Right lung (tissue), 5 donors: ENCODE results near the gene TAF6L. TPM values are rescaled to one million over a fixed set of nuclear protein-coding genes. Genes with fewer than 3 reads are reported as not detected.
A peak's percentile ranks its signal among the peaks of the same experiment; 100 is the strongest.
"Not testable (repeated sequence)": the region's sequence is repeated elsewhere in the genome, so short reads cannot be mapped to it uniquely, and the experiment has no call there.

Experiments used
- DNase-seq, 2 donors: peaks; one replicate each; pipeline ENCODE4 v3.0.0-alpha.2; 2013
- polyA plus RNA-seq, 5 donors: library from polyadenylated mRNA; unstranded; fragments of 120-200 nt; gene quantifications; one replicate each; pipeline versions ENCODE4 v1.2.1 to v1.2.3, GENCODE V29; 2013; ENCODE audit warnings: inconsistent platforms in 1 of 5, low replicate concordance in 1 of 5; ENCODE audit not compliant: insufficient read length in 5 of 5, insufficient read depth in 1 of 5

TAF6L gene
- polyA plus RNA-seq, 5 donors: 23.5 to 30.7 (median 25.7) TPM

- DNase-seq: peak; percentile 36 to 50
These were observed 33.3 kb downstream of the TAF6L start for GRCh38 chr11:62804310-62805075.

GRCh38 chr11:62805076-62805892 lies 34.1 kb downstream of the TAF6L start, which contains the start of gene NXF1:
TSS of gene NXF1 (minus strand) at chr11:62805440. CDS start at chr11:62805356, 84 bp downstream.
- peak; percentile 98 for DNase-seq

- DNase-seq: peak in 1 of 2 donors; percentile 7
These were observed 34.8 kb downstream of the TAF6L start for GRCh38 chr11:62805961-62806441.

- DNase-seq: peak in 1 of 2 donors; percentile 5
These were observed 35.5 kb downstream of the TAF6L start for GRCh38 chr11:62806611-62807121.

- no peak for DNase-seq
These were observed 39.6 kb downstream of the TAF6L start for GRCh38 chr11:62810748-62811147.

- no peak for DNase-seq
These were observed 40.5 kb downstream of the TAF6L start for GRCh38 chr11:62811659-62812058.

GRCh38 chr11:62816557-62816956 lies 45.4 kb downstream of the TAF6L start:
- DNase-seq: no peak

GRCh38 chr11:62817129-62817528 lies 45.9 kb downstream of the TAF6L start:
- no peak for DNase-seq

GRCh38 chr11:62823677-62824076 lies 52.5 kb downstream of the TAF6L start:
- no peak for DNase-seq

GRCh38 chr11:62828130-62828529 lies 56.9 kb downstream of the TAF6L start:
- DNase-seq: not testable (repeated sequence)

- no peak for DNase-seq
These were observed 59.8 kb downstream of the TAF6L start for GRCh38 chr11:62830904-62831519.

- DNase-seq: peak; percentile 99
These were observed 60.5 kb downstream of the TAF6L start, which contains the start of gene STX5 for GRCh38 chr11:62831520-62832335. TSS of gene STX5 (minus strand) at chr11:62832051. CDS start at chr11:62831243, 808 bp downstream.

GRCh38 chr11:62832336-62833234 lies 61.4 kb downstream of the TAF6L start, which contains the start of gene TEX54:
TSS of gene TEX54 (minus strand) at chr11:62832841.
- DNase-seq: no peak

GRCh38 chr11:62835336-62835735 lies 64.1 kb downstream of the TAF6L start:
- no peak for DNase-seq

Other genes with a start within 250 kb of the TAF6L start
- gene AHNAK, start 224.6 kb upstream of the TAF6L start, polyA plus RNA-seq: 100 to 1,000 TPM; 154 to 240 (median 173) TPM
- 1,000 to 10,000 TPM; 2,119 to 2,744 (median 2,318) TPM for gene EEF1G, start 197.5 kb upstream of the TAF6L start, polyA plus RNA-seq
- gene TUT1, start 179.9 kb upstream of the TAF6L start, polyA plus RNA-seq: 10 to 100 TPM; 22.4 to 26.3 (median 25.0) TPM
- gene MTA2, start 169.5 kb upstream of the TAF6L start, polyA plus RNA-seq: 100 to 1,000 TPM in 1 of 5 donors, 10 to 100 TPM in 4; 88.1 to 103 (median 95.4) TPM
- 10 to 100 TPM; 32.6 to 57.4 (median 49.5) TPM for gene EML3, start 158.6 kb upstream of the TAF6L start, polyA plus RNA-seq
- 1 to 10 TPM; 3.3 to 7.5 (median 4.8) TPM for gene ROM1, start 158.1 kb upstream of the TAF6L start, polyA plus RNA-seq
- gene B3GAT3, start 149.4 kb upstream of the TAF6L start, polyA plus RNA-seq: 10 to 100 TPM; 17.4 to 39.9 (median 26.4) TPM
- 100 to 1,000 TPM; 288 to 339 (median 312) TPM for gene GANAB, start 124.8 kb upstream of the TAF6L start, polyA plus RNA-seq
- gene INTS5, start 118.1 kb upstream of the TAF6L start, polyA plus RNA-seq: 10 to 100 TPM; 12.0 to 19.6 (median 14.3) TPM
- gene C11orf98, start 106.2 kb upstream of the TAF6L start, polyA plus RNA-seq: 10 to 100 TPM; 45.9 to 64.1 (median 52.8) TPM
- 1 to 10 TPM; 4.8 to 9.0 (median 7.1) TPM for gene CSKMT, start 106.1 kb upstream of the TAF6L start, polyA plus RNA-seq
- 10 to 100 TPM in 1 of 5 donors, 1 to 10 TPM in 4; 5.0 to 10.8 (median 6.7) TPM for gene UQCC3, start 99.7 kb upstream of the TAF6L start, polyA plus RNA-seq
- gene LBHD1, start 99.1 kb upstream of the TAF6L start, polyA plus RNA-seq: 1 to 10 TPM; 4.9 to 9.5 (median 8.8) TPM
- gene UBXN1, start 92.3 kb upstream of the TAF6L start, polyA plus RNA-seq: 100 to 1,000 TPM; 132 to 176 (median 145) TPM
- gene LRRN4CL, start 81.9 kb upstream of the TAF6L start, polyA plus RNA-seq: 1 to 10 TPM in 1 of 5 donors, under 1 TPM in 4; 0.37 to 1.3 (median 0.55) TPM
- gene BSCL2, start 64.0 kb upstream of the TAF6L start, polyA plus RNA-seq: 10 to 100 TPM; 38.0 to 50.3 (median 45.9) TPM
- 1 to 10 TPM in 4 of 5 donors, under 1 TPM in 1; 0.73 to 1.7 (median 1.5) TPM for gene GNG3, start 63.7 kb upstream of the TAF6L start, polyA plus RNA-seq
- gene HNRNPUL2, start 43.9 kb upstream of the TAF6L start, polyA plus RNA-seq: 10 to 100 TPM; 73.0 to 85.8 (median 81.9) TPM
- gene TTC9C, start 42.9 kb upstream of the TAF6L start, polyA plus RNA-seq: 10 to 100 TPM; 36.1 to 47.0 (median 37.1) TPM
- gene ZBTB3, start 17.2 kb upstream of the TAF6L start, polyA plus RNA-seq: 1 to 10 TPM; 5.6 to 9.6 (median 7.0) TPM
- 100 to 1,000 TPM; 136 to 186 (median 153) TPM for gene POLR2G, start 9.8 kb upstream of the TAF6L start, polyA plus RNA-seq
- 10 to 100 TPM; 48.2 to 59.9 (median 51.2) TPM for gene TMEM179B, start 16.0 kb downstream of the TAF6L start, polyA plus RNA-seq
- 10 to 100 TPM; 18.8 to 28.1 (median 21.0) TPM for gene TMEM223, start 20.6 kb downstream of the TAF6L start, polyA plus RNA-seq
- 100 to 1,000 TPM; 111 to 162 (median 134) TPM for gene NXF1, start 34.0 kb downstream of the TAF6L start, polyA plus RNA-seq
- 10 to 100 TPM; 46.7 to 58.3 (median 55.5) TPM for gene STX5, start 60.7 kb downstream of the TAF6L start, polyA plus RNA-seq
- gene TEX54, start 61.4 kb downstream of the TAF6L start, polyA plus RNA-seq: under 1 TPM in 2 of 5 donors, not detected in 3; 0.34 to 0.37 TPM
- 10 to 100 TPM; 35.6 to 50.3 (median 42.9) TPM for gene WDR74, start 68.2 kb downstream of the TAF6L start, polyA plus RNA-seq
- 100 to 1,000 TPM; 167 to 197 (median 172) TPM for gene SLC3A2, start 109.5 kb downstream of the TAF6L start, polyA plus RNA-seq
- 1 to 10 TPM in 1 of 5 donors, under 1 TPM in 4; 0.58 to 1.3 (median 0.76) TPM for gene CHRM1, start 150.0 kb downstream of the TAF6L start, polyA plus RNA-seq
- under 1 TPM in 1 of 5 donors, not detected in 4; 0.09 TPM for gene SLC22A6, start 213.6 kb downstream of the TAF6L start, polyA plus RNA-seq
- gene SLC22A8, start 244.4 kb downstream of the TAF6L start, polyA plus RNA-seq: under 1 TPM in 3 of 5 donors, not detected in 2; 0.04 to 0.22 (median 0.08) TPM